Fibroblast of lung (primary cell): Measurements from ENCODE around the gene ANK2.
A peak's percentile ranks its signal among the peaks of the same experiment; 100 is the strongest.

Experiments
- CTCF ChIP-seq, 2 donors: IDR thresholded peaks in 1 of 2; conservative IDR thresholded peaks in 1 of 2; 1 replicate in 1 of 2; 2 replicates in 1 of 2; pipeline ENCODE4 v1.5.1; 2011 to 2012; ENCODE audit warnings: low read length in 2 of 2, control low read depth in 1 of 2, inconsistent platforms in 1 of 2, low read depth in 1 of 2, mild to moderate bottlenecking in 1 of 2
- EZH2 ChIP-seq: IDR thresholded peaks from 2 replicates; pipeline ENCODE4 v1.5.1; 2012; ENCODE audit warnings: low read length, control low read depth, mild to moderate bottlenecking; ENCODE audit errors: missing control alignments

GRCh38 chr4:113328514-113328913 lies 279.1 kb downstream of the ANK2 start:
- TF ChIP-seq CTCF (conservative IDR thresholded peaks at IDR 0.05 in 1 of 2, IDR thresholded peaks at IDR 0.05 in 1 of 2; ENCODE audit: low read depth in 1 of 2, low read length in 2 of 2) (peak; percentile 14 to 45), EZH2 (no peak)
